ENCODE measurements around the gene BOK. TPM values are rescaled to one million over a fixed set of nuclear protein-coding genes. Genes with fewer than 3 reads are reported as not detected.
"Not testable (repeated sequence)": the region's sequence is repeated elsewhere in the genome, so short reads cannot be mapped to it uniquely, and the experiment has no call there.

The BOK gene
- total and polyA plus RNA-seq, 2 of the 4 experiments (the other 2 are of a cell fraction): 13.3 to 34.4 TPM

DNA sequence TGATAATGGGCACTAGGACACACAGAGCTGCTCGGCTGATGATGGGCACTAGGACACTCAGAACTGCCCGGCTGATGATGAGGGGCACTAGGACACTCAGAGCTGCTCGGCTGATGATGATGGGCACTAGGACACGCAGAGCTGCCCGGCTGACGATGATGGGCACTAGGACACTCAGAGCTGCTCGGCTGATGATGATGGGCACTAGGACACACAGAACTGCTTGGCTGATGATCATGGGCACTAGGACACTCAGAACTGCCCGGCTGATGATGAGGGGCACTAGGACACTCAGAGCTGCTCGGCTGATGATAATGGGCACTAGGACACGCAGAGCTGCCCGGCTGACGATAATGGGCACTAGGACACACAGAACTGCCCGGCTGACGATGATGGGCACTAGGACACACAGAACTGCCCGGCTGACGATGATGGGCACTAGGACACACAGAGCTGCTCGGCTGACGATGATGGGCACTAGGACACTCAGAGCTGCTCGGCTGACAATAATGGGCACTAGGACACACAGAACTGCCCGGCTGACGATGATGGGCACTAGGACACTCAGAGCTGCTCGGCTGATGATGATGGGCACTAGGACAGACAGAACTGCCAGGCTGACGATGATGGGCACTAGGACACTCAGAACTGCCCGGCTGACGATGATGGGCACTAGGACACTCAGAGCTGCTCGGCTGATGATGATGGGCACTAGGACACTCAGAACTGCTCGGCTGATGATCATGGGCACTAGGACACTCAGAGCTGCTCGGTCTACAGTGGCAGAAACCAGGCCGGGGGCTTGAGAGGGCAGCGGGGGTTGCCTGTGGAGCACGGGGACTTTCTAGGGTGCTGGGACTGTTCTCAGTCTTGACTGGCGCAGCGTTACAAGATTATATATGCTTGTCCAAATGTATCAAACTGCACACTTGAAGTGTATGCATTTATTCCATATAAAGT lies 32.2 kb downstream of the BOK start:
- in situ Hi-C loops (cut with MboI; ENCODE audit: low sequenced_read_pairs); BruUV-seq (replicated peaks); H3K56ac ChIP-seq (ENCODE audit: extremely low read depth, insufficient read depth, low read length); H4K20me1 ChIP-seq (ENCODE audit: insufficient read depth, low read length); H3K9me1 ChIP-seq (ENCODE audit: insufficient read depth, low read length); H2BK20ac ChIP-seq (ENCODE audit: low read depth, low read length); H2AFZ ChIP-seq (replicated peaks; ENCODE audit: low read length, poor library complexity); H2BK15ac ChIP-seq (ENCODE audit: low read depth, low read length); ATAC-seq (ENCODE audit: low read depth); H3K4me1 ChIP-seq (ENCODE audit: control insufficient read depth, insufficient read depth, low read length); H4K91ac ChIP-seq (ENCODE audit: insufficient read depth, low read depth, low read length); H3K4me2 ChIP-seq (ENCODE audit: low read depth, low read length); H3K4ac ChIP-seq (ENCODE audit: low read depth, low read length); H2BK120ac ChIP-seq (ENCODE audit: low read depth, low read length); H3K18ac ChIP-seq (ENCODE audit: low read depth, low read length); H4K8ac ChIP-seq (ENCODE audit: low read depth in 2 of 2, low read length in 2 of 2); H3K27ac ChIP-seq (ENCODE audit: insufficient read depth, low read length); H3K4me3 ChIP-seq (ENCODE audit: insufficient read depth, low read depth, low read length); POLR2A ChIA-PET (ENCODE audit: unreplicated experiment); H3K27me3 ChIP-seq (ENCODE audit: control insufficient read depth, insufficient read depth, low read length); H3K23ac ChIP-seq (ENCODE audit: low read depth, low read length); DNase-seq; intact Hi-C loops (cut with micrococcal nuclease); H4K5ac ChIP-seq (ENCODE audit: low read depth, low read length); H2AK5ac ChIP-seq (ENCODE audit: low read depth, low read length); dilution Hi-C loops (cut with HindIII; ENCODE audit: low sequenced_read_pairs, unreplicated experiment); H3K9ac ChIP-seq (ENCODE audit: low read depth, low read length); H2AK9ac ChIP-seq (replicated peaks; ENCODE audit: low read depth, low read length, poor library complexity); H2BK5ac ChIP-seq (ENCODE audit: low read depth, low read length, poor library complexity, severe bottlenecking); H3K14ac ChIP-seq (replicated peaks; ENCODE audit: low read depth, low read length): not testable (repeated sequence)
- Histone ChIP-seq H3K36me3 (ENCODE audit: control insufficient read depth, insufficient read depth, low read length) (peaks cover 48% of the 10 kb centered on the region), H3K9me3 (ENCODE audit: control insufficient read depth, insufficient read depth, low read length) (peaks cover 23% of the 10 kb centered on the region), H3K79me1 (ENCODE audit: low read depth in 1 of 2, low read length in 2 of 2) (peaks cover 13 to 14% of the 10 kb centered on the region in 2 experiments; a peak in 3 of 4 replicates)
- CTCF ChIA-PET: interaction anchor here (0.6 kb wide), 1 partner anchor 8 kb away, joined by 3 read pairs; no protein-coding TSS in a partner anchor
- WGBS, 2 experiments (ENCODE audit: extremely low coverage in 2 of 2, insufficient read length in 1 of 2): 93% methylated on average over 19 of the region's 33 CpGs; no CpG with 5 or more reads in 1 of the 2 experiments
